Mammary epithelial cell (primary cell): ENCODE measurements around the gene CLEC2A.
"Not testable (repeated sequence)": the region's sequence is repeated elsewhere in the genome, so short reads cannot be mapped to it uniquely, and the experiment has no call there.

Experiments used
- CTCF ChIP-seq, 2 donors: IDR thresholded peaks in 1 of 2; conservative IDR thresholded peaks in 1 of 2; 2 replicates each; pipeline ENCODE4 v1.5.1; 2011 to 2012; ENCODE audit warnings: inconsistent platforms in 2 of 2, low read length in 2 of 2, mild to moderate bottlenecking in 2 of 2, control low read depth in 1 of 2, low read depth in 1 of 2; ENCODE audit not compliant: insufficient read depth in 1 of 2; ENCODE audit errors: extremely low read depth in 1 of 2
- EZH2 ChIP-seq: IDR thresholded peaks from 2 replicates; pipeline ENCODE4 v1.6.1; 2012; ENCODE audit warnings: low read length, inconsistent platforms, borderline replicate concordance

GRCh38 chr12:9976626-9977025 lies 44.5 kb upstream of the CLEC2A start:
- not testable (repeated sequence) for TF ChIP-seq CTCF (conservative IDR thresholded peaks at IDR 0.05 in 1 of 2, IDR thresholded peaks at IDR 0.05 in 1 of 2; ENCODE audit: extremely low read depth in 1 of 2, insufficient read depth in 1 of 2, low read depth in 1 of 2, low read length in 2 of 2); EZH2
